ENCODE data around the gene UPP1.

- TF ChIP-seq CTCF (IDR thresholded peaks at IDR 0.05) (no peak), POLR2A (IDR thresholded peaks at IDR 0.05) (no peak), EP300 (IDR thresholded peaks at IDR 0.05) (no peak)
These were observed 51.1 kb downstream of the UPP1 start for GRCh38 chr7:48140001-48140681.

All from ovary (tissue), 3 donors.